ENCODE results near the gene LRRC4C.

- TF ChIP-seq CTCF (conservative IDR thresholded peaks at IDR 0.05 in 1 of 2, IDR thresholded peaks at IDR 0.05 in 1 of 2; ENCODE audit: extremely low read depth in 1 of 2, insufficient read depth in 1 of 2, low read depth in 1 of 2, low read length in 2 of 2): no peak
- no peak for TF ChIP-seq EZH2 (IDR thresholded peaks at IDR 0.05; ENCODE audit: borderline replicate concordance, low read length)
These were observed 852.7 kb downstream of the LRRC4C start for GRCh38 chr11:40606800-40607199.
